Keratinocyte (primary cell): Measurements from ENCODE around the gene ARG1.

Source experiments
- EZH2 ChIP-seq: IDR thresholded peaks from one replicate; pipeline ENCODE4 v1.6.1; 2012; ENCODE audit warnings: inconsistent platforms, mild to moderate bottlenecking, low read length, moderate library complexity
- TF ChIP-seq, protein P1 (sequence below), 3 experiments: IDR thresholded peaks in 1 of 3; conservative IDR thresholded peaks in 1 of 3; optimal IDR thresholded peaks in 1 of 3; 2 replicates in 2 of 3; 3 replicates in 1 of 3; pipeline versions ENCODE3 to v1.5.1; 2011; ENCODE audit warnings: low read length in 3 of 3, mild to moderate bottlenecking in 3 of 3, moderate library complexity in 2 of 3, control low read depth in 1 of 3, inconsistent platforms in 1 of 3; ENCODE audit not compliant: insufficient read depth in 2 of 3; ENCODE audit errors: extremely low read depth in 1 of 3

- TF ChIP-seq, protein P1, sequence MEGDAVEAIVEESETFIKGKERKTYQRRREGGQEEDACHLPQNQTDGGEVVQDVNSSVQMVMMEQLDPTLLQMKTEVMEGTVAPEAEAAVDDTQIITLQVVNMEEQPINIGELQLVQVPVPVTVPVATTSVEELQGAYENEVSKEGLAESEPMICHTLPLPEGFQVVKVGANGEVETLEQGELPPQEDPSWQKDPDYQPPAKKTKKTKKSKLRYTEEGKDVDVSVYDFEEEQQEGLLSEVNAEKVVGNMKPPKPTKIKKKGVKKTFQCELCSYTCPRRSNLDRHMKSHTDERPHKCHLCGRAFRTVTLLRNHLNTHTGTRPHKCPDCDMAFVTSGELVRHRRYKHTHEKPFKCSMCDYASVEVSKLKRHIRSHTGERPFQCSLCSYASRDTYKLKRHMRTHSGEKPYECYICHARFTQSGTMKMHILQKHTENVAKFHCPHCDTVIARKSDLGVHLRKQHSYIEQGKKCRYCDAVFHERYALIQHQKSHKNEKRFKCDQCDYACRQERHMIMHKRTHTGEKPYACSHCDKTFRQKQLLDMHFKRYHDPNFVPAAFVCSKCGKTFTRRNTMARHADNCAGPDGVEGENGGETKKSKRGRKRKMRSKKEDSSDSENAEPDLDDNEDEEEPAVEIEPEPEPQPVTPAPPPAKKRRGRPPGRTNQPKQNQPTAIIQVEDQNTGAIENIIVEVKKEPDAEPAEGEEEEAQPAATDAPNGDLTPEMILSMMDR (optimal IDR thresholded peaks at IDR 0.05 in 1 of 3, IDR thresholded peaks at IDR 0.05 in 1 of 3, conservative IDR thresholded peaks at IDR 0.05 in 1 of 3; ENCODE audit: extremely low read depth in 1 of 3, insufficient read depth in 2 of 3, low read length in 3 of 3), result no peak
- no peak for TF ChIP-seq EZH2
These were observed 40.4 kb downstream of the ARG1 start for GRCh38 chr6:131613296-131613925.
